Measurements from ENCODE around the gene CSF2RB. TPM values are rescaled to one million over a fixed set of nuclear protein-coding genes. Genes with fewer than 3 reads are reported as not detected.

CSF2RB gene
- total and polyA plus RNA-seq, 11 donors, result 0.69 to 39.4 (median 2.3) TPM

- no peak for TF ChIP-seq POLR2A (IDR thresholded peaks at IDR 0.05)
- TF ChIP-seq CTCF (IDR thresholded peaks at IDR 0.05), result no peak
- ATAC-seq (no peak), DNase-seq (no peak)
- intact Hi-C loops (cut with DNase I), result no loop called here
- peaks cover 0 to 9% (median 0%) of the 10 kb centered on the region in 12 donors for H3K4me1 ChIP-seq
- peaks cover 0 to 12% (median 0%) of the 10 kb centered on the region in 12 donors for H3K9me3 ChIP-seq
- WGBS, 4 donors, result 83 to 88% (median 85%) methylated on average over 6 of the region's 6 CpGs
- H3K4me3 ChIP-seq, result no peak overlapping the region
- no peak overlapping the region for H3K27ac ChIP-seq
- peaks cover 0 to 8% (median 0%) of the 10 kb centered on the region in 9 donors for H3K27me3 ChIP-seq
- no peaks in the 10 kb centered on the region for H3K36me3 ChIP-seq
Observed at GRCh38 chr22:36904260-36904880, 9.1 kb upstream of the CSF2RB start.

- no peaks in the 10 kb centered on the region for H3K36me3 ChIP-seq
- H3K9me3 ChIP-seq, result peaks cover 0 to 2% (median 0%) of the 10 kb centered on the region in 12 donors
- H3K4me1 ChIP-seq, result peaks cover 0 to 5% (median 0%) of the 10 kb centered on the region in 12 donors
- ATAC-seq (no peak), DNase-seq (no peak)
- H3K27me3 ChIP-seq, result peaks cover 0 to 8% (median 0%) of the 10 kb centered on the region in 9 donors
- H3K27ac ChIP-seq, result no peak overlapping the region
- intact Hi-C loops (cut with DNase I), result no loop called here
- 68 to 79% (median 75%) methylated on average over 7 of the region's 7 CpGs for WGBS, 4 donors
- no peak overlapping the region for H3K4me3 ChIP-seq
- TF ChIP-seq POLR2A (IDR thresholded peaks at IDR 0.05) (no peak), CTCF (IDR thresholded peaks at IDR 0.05) (no peak)
Observed at GRCh38 chr22:36907253-36908195, 5.9 kb upstream of the CSF2RB start.

- Histone ChIP-seq H3K9me3 (no peaks in the 10 kb centered on the region), H3K36me3 (no peaks in the 10 kb centered on the region), H3K4me3 (no peak overlapping the region), H3K27ac (no peak overlapping the region), H3K27me3 (peaks cover 0 to 4% (median 0%) of the 10 kb centered on the region in 9 donors), H3K4me1 (peaks cover 0 to 22% (median 0%) of the 10 kb centered on the region in 12 donors)
- TF ChIP-seq POLR2A (IDR thresholded peaks at IDR 0.05), result no peak
- no peak for TF ChIP-seq CTCF (IDR thresholded peaks at IDR 0.05)
- no peak for DNase-seq
- intact Hi-C loops (cut with DNase I), result no loop called here
- ATAC-seq, result no peak
Observed at GRCh38 chr22:36910461-36910860, 3.0 kb upstream of the CSF2RB start.
